Caco-2 (cell line): ENCODE measurements around the gene LRRTM1. TPM values are rescaled to one million over a fixed set of nuclear protein-coding genes. Genes with fewer than 3 reads are reported as not detected.

Experiments used
- Bru-seq: library from RNA; stranded (reverse); fragments of 400-500 nt; gene quantifications from one replicate; lab custom pipeline; 2021; lab: Mats Ljungman, UMichigan
- BruChase-seq, 2 experiments: library from RNA; stranded (reverse); fragments of 400-500 nt; gene quantifications; one replicate each; lab custom pipeline; 2021; lab: Mats Ljungman, UMichigan
- BruUV-seq: library from RNA; stranded (reverse); fragments of 400-500 nt; replicated peaks from 2 replicates; lab custom pipeline; 2021; lab: Mats Ljungman, UMichigan
- CTCF ChIA-PET: fragments of 300-600 bp; sonication (Branson Sonifier 250); formaldehyde crosslinking; loops from one replicate; lab custom pipeline; 2022; ENCODE audit warnings: antibody characterized with exemption; lab: Charles Lee
- POLR2A ChIA-PET: fragments of 300-600 bp; sonication (Branson Sonifier 250); formaldehyde crosslinking; loops from one replicate; lab custom pipeline; 2022; ENCODE audit warnings: antibody characterized with exemption; lab: Charles Lee
- DNase-seq, 2 experiments: peaks; one replicate each; pipeline versions ENCODE4 v3.0.0 to v3.0.0-alpha.2; 2020 to 2022
- H3K27me3 ChIP-seq: replicated peaks from 2 replicates; pipeline ENCODE4 v1.6.0; 2011; ENCODE audit warnings: low read length; ENCODE audit not compliant: control insufficient read depth, insufficient read depth
- H3K36me3 ChIP-seq: 2 replicates; pipeline ENCODE4 v1.5.1; 2011; ENCODE audit warnings: low read length; ENCODE audit not compliant: control insufficient read depth, insufficient read depth
- H3K4me1 ChIP-seq: fragments of 250-450 bp; sonication (Bioruptor Pico); 2 replicates; pipeline ENCODE4 v1.5.1; 2020; ENCODE audit warnings: mild to moderate bottlenecking
- H3K4me3 ChIP-seq: 2 replicates; pipeline ENCODE4 v1.5.1; 2011; ENCODE audit warnings: low read depth, mild to moderate bottlenecking, control low read depth, low read length
- H3K9me3 ChIP-seq: fragments of 250-450 bp; sonication (Bioruptor Pico); 2 replicates; pipeline ENCODE4 v1.5.1; 2020; ENCODE audit warnings: mild to moderate bottlenecking, moderate library complexity
- H3K27ac Mint-ChIP-seq: one replicate; pipeline ENCODE4 v1.8.0; 2022; ENCODE audit warnings: mixed read lengths; ENCODE audit not compliant: unreplicated experiment
- H3K27me3 Mint-ChIP-seq: one replicate; pipeline ENCODE4 v1.8.0; 2022; ENCODE audit warnings: mixed read lengths; ENCODE audit not compliant: insufficient read depth, unreplicated experiment
- H3K36me3 Mint-ChIP-seq: one replicate; pipeline ENCODE4 v1.8.0; 2022; ENCODE audit warnings: mild to moderate bottlenecking, mixed read lengths; ENCODE audit not compliant: insufficient read depth, unreplicated experiment
- H3K4me1 Mint-ChIP-seq: one replicate; pipeline ENCODE4 v1.8.0; 2022; ENCODE audit warnings: low read depth, mixed read lengths; ENCODE audit not compliant: unreplicated experiment
- H3K4me3 Mint-ChIP-seq: one replicate; pipeline ENCODE4 v1.8.0; 2022; ENCODE audit warnings: mild to moderate bottlenecking, moderate library complexity, mixed read lengths; ENCODE audit not compliant: unreplicated experiment
- H3K9me3 Mint-ChIP-seq: one replicate; pipeline ENCODE4 v1.8.0; 2022; ENCODE audit warnings: mixed read lengths; ENCODE audit not compliant: unreplicated experiment
- CTCF ChIP-seq, 2 experiments: fragments of 200-600 bp in 1 of 2; IDR thresholded peaks; 1 replicate in 1 of 2; 2 replicates in 1 of 2; pipeline versions ENCODE4 v1.5.1 to v1.8.0; 2011 to 2022; ENCODE audit warnings: antibody characterized with exemption in 1 of 2, control low read depth in 1 of 2, inconsistent platforms in 1 of 2, low read depth in 1 of 2, low read length in 1 of 2, mild to moderate bottlenecking in 1 of 2, moderate library complexity in 1 of 2; ENCODE audit not compliant: insufficient read depth in 1 of 2, severe bottlenecking in 1 of 2, unreplicated experiment in 1 of 2
- intact Hi-C: fragments of 100-400 bp; cut with micrococcal nuclease; formaldehyde crosslinking; loops from one replicate; pipeline ENCODE4 v1.10.0; 2022; ENCODE audit not compliant: unreplicated experiment
- long read RNA-seq: library from polyadenylated mRNA; stranded (forward); transcript quantifications from one replicate; pipeline ENCODE4 v2.0.0, GENCODE V29; 2022
- total RNA-seq: library from RNA; stranded (reverse); gene quantifications from 2 replicates; pipeline ENCODE4 v1.2.3, GENCODE V29; 2022

The LRRTM1 gene, protein sequence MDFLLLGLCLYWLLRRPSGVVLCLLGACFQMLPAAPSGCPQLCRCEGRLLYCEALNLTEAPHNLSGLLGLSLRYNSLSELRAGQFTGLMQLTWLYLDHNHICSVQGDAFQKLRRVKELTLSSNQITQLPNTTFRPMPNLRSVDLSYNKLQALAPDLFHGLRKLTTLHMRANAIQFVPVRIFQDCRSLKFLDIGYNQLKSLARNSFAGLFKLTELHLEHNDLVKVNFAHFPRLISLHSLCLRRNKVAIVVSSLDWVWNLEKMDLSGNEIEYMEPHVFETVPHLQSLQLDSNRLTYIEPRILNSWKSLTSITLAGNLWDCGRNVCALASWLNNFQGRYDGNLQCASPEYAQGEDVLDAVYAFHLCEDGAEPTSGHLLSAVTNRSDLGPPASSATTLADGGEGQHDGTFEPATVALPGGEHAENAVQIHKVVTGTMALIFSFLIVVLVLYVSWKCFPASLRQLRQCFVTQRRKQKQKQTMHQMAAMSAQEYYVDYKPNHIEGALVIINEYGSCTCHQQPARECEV
- total RNA-seq: not detected in 2 replicates
- Bru-seq, nascent RNA: not detected
- BruChase-seq, experiment 1, labeled RNA remaining after a 2-hour chase: not detected
- not detected for BruChase-seq, experiment 2, labeled RNA remaining after a 6-hour chase
- long read RNA-seq: 0 reads

- Mint-ChIP-seq H3K4me1 (no peaks in the 10 kb centered on the region), H3K27ac (no peak within 1 kb of the TSS)
Measured at GRCh38 chr2:80303909-80304837, at the start of gene LRRTM1. LRRTM1 (minus strand) TSS chr2:80304752; CDS start chr2:80303819, 933 bp downstream.

DNA sequence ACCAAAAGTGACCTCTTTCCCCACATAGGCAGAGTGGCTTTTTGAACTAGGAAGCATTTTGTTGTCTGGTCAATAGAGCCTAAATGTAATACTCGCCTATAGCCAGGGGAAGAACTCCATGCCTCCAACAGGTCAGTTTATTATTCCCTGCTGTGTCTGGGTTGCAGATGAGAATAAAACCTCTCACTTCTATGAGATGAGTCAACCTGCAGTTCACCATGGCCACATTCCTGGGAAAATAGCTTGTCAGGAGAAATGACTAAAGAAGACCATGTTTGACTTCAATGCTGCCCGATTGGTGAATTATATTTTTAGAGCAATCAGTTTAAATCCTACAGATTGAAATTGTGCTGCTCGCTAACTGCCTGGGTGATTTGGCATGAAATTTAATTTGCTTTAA, 46.7 kb upstream of the LRRTM1 start:
- intact Hi-C loops: no loop called here
- H3K4me1 ChIP-seq: no peaks in the 10 kb centered on the region
- H3K9me3 Mint-ChIP-seq: no peaks in the 10 kb centered on the region
- POLR2A ChIA-PET: no interaction called here
- CTCF ChIA-PET: no interaction called here
- H3K27me3 ChIP-seq: no peaks in the 10 kb centered on the region
- H3K36me3 ChIP-seq: no peaks in the 10 kb centered on the region
- peaks cover 10% of the 10 kb centered on the region for H3K27me3 Mint-ChIP-seq
- H3K27ac Mint-ChIP-seq: no peak overlapping the region
- H3K4me3 Mint-ChIP-seq: no peak overlapping the region
- H3K4me3 ChIP-seq: no peak overlapping the region
- H3K36me3 Mint-ChIP-seq: no peaks in the 10 kb centered on the region
- H3K9me3 ChIP-seq: no peaks in the 10 kb centered on the region
- H3K4me1 Mint-ChIP-seq: no peaks in the 10 kb centered on the region
- TF ChIP-seq CTCF (IDR thresholded peaks at IDR 0.05; ENCODE audit: insufficient read depth in 1 of 2, low read depth in 1 of 2, low read length in 1 of 2, severe bottlenecking in 1 of 2, unreplicated experiment in 1 of 2): no peak
- no TSS peak for BruUV-seq
- no peak for DNase-seq

More at GRCh38 chr2:80303909-80304837, at the start of gene LRRTM1:
- ChIA-PET POLR2A (no interaction called here), CTCF (no interaction called here)
- intact Hi-C loops: loop anchor here (10.0 kb wide), 1 partner anchor 229 kb away; no protein-coding TSS in a partner anchor
- no TSS peak for BruUV-seq
- no peaks in the 10 kb centered on the region for H3K9me3 ChIP-seq
- Mint-ChIP-seq H3K36me3 (no peaks in the 10 kb centered on the region), H3K4me3 (peak within 1 kb of the TSS; percentile 67), H3K27me3 (peaks cover 31% of the 10 kb centered on the region), H3K9me3 (no peaks in the 10 kb centered on the region)
- no peaks in the 10 kb centered on the region for H3K4me1 ChIP-seq
- H3K36me3 ChIP-seq: no peaks in the 10 kb centered on the region; the same call in 1 of the 2 replicates
- DNase-seq: peak; percentile 20 to 45
- peaks cover 2% of the 10 kb centered on the region for H3K27me3 ChIP-seq
- peak within 1 kb of the TSS; percentile 35 for H3K4me3 ChIP-seq
- TF ChIP-seq CTCF (IDR thresholded peaks at IDR 0.05; ENCODE audit: insufficient read depth in 1 of 2, low read depth in 1 of 2, low read length in 1 of 2, severe bottlenecking in 1 of 2, unreplicated experiment in 1 of 2): no peak

DNA sequence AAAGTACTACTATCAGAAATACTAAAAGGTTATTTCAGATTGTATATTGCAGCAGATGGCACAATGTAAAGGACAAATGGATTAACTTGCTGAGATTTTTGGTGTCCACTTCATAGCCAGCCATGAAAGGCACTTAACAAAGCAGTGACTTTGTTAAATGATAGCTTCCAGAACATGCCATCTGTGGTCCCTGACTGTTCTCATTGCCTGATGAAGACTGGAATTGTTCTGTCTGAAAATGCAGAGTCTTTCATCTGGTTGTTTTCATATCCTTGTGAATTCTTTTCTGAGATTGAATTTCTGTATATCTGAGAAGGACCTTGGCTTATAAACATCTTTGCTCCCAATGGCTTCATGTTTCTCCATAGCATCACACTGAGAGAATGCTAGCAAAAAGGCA, 44.4 kb upstream of the LRRTM1 start:
- Mint-ChIP-seq H3K27me3 (peaks cover 15% of the 10 kb centered on the region), H3K27ac (no peak overlapping the region)
- no TSS peak for BruUV-seq

More for the DNA sequence above, 44.4 kb upstream of the LRRTM1 start:
- Histone ChIP-seq H3K4me1 (no peaks in the 10 kb centered on the region), H3K4me3 (no peak overlapping the region), H3K36me3 (no peaks in the 10 kb centered on the region), H3K27me3 (no peaks in the 10 kb centered on the region), H3K9me3 (no peaks in the 10 kb centered on the region)
- Mint-ChIP-seq H3K4me1 (no peaks in the 10 kb centered on the region), H3K4me3 (no peak overlapping the region), H3K9me3 (no peaks in the 10 kb centered on the region), H3K36me3 (no peaks in the 10 kb centered on the region)
- no peak for TF ChIP-seq CTCF (IDR thresholded peaks at IDR 0.05; ENCODE audit: insufficient read depth in 1 of 2, low read depth in 1 of 2, low read length in 1 of 2, severe bottlenecking in 1 of 2, unreplicated experiment in 1 of 2)
- intact Hi-C loops: no loop called here
- ChIA-PET CTCF (no interaction called here), POLR2A (no interaction called here)
- no peak for DNase-seq
